ENCODE measurements around the gene MALL.

Gene MALL

DNA sequence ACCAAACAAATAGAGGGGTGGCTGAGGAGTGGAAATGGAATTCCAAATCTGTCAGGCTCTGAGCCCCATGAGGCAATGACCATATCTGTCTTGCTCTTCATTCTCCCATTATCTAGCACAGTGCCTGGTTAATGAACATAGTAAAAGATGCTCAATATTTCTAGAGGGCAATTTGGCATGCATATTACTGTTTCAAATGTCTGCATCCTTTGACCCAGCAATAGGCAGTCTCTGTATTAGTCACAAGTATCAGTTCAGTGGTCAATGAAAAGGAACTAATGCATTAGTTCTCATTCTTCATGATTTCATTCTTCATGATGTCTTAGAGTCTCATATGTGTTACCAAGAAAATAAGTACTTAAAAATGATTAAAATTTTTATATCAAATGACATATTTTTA lies 28.4 kb upstream of the MALL start:
- Histone ChIP-seq H3K4me1 (ENCODE audit: control insufficient read depth, insufficient read depth, low read length, poor library complexity, severe bottlenecking) (no peaks in the 10 kb centered on the region), H3K27me3 (replicated peaks; ENCODE audit: control insufficient read depth, insufficient read depth, low read length, poor library complexity, severe bottlenecking) (no peaks in the 10 kb centered on the region), H3K27ac (ENCODE audit: insufficient read depth, low read length, poor library complexity, severe bottlenecking) (no peak overlapping the region), H3K4me3 (ENCODE audit: insufficient read depth, low read depth, low read length, poor library complexity, severe bottlenecking) (no peak overlapping the region), H3K36me3 (ENCODE audit: control insufficient read depth, insufficient read depth, low read length) (no peaks in the 10 kb centered on the region), H3K9me3 (ENCODE audit: control insufficient read depth, low read length) (no peaks in the 10 kb centered on the region)
- no peak for DNase-seq

DNA sequence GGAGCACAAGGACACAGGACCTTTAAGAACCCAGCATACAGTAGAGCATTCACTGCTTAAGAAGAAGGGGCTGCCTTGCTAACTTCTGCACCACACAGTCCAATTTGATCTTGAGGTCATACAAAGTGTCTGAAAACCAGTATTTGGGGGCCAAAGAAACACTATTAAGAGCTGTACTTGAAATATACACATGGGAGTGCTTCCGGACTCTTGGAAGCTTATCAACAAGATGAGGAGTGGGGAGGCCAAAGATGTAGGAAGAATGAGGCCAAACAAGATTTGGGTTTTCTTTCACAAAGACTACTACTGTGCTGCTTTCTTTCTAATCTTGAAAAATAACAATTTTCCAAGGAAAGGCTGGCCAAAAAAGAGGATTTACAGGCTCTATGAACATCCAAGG lies 24.8 kb upstream of the MALL start:
- Histone ChIP-seq H3K27me3 (replicated peaks; ENCODE audit: control insufficient read depth, insufficient read depth, low read length, poor library complexity, severe bottlenecking) (no peaks in the 10 kb centered on the region), H3K9me3 (ENCODE audit: control insufficient read depth, low read length) (no peaks in the 10 kb centered on the region), H3K36me3 (ENCODE audit: control insufficient read depth, insufficient read depth, low read length) (no peaks in the 10 kb centered on the region), H3K4me1 (ENCODE audit: control insufficient read depth, insufficient read depth, low read length, poor library complexity, severe bottlenecking) (no peaks in the 10 kb centered on the region), H3K27ac (ENCODE audit: insufficient read depth, low read length, poor library complexity, severe bottlenecking) (no peak overlapping the region), H3K4me3 (ENCODE audit: insufficient read depth, low read depth, low read length, poor library complexity, severe bottlenecking) (no peak overlapping the region)
- no peak for DNase-seq

DNA sequence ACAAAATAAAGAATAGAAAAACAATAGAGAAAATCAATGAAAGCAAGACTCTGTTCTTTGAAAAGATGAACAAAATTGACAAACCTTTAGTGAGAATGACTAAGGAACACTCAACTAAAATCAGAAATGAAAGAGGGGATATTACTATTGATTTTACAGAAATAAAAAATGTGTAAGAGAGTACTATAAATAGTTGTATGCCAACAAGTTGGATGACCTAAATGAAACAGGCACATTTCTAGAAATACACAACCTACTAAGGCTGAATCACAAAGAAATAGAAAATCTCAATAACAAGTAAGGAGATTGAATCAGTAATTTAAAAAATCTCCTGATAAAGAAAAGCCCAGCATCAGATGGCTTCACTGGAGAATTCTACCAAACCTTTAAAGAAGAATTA lies 18.4 kb upstream of the MALL start:
- no peaks in the 10 kb centered on the region for H3K36me3 ChIP-seq (ENCODE audit: control insufficient read depth, insufficient read depth, low read length)
- DNase-seq, result no peak
- H3K9me3 ChIP-seq (ENCODE audit: control insufficient read depth, low read length), result no peaks in the 10 kb centered on the region

DNA sequence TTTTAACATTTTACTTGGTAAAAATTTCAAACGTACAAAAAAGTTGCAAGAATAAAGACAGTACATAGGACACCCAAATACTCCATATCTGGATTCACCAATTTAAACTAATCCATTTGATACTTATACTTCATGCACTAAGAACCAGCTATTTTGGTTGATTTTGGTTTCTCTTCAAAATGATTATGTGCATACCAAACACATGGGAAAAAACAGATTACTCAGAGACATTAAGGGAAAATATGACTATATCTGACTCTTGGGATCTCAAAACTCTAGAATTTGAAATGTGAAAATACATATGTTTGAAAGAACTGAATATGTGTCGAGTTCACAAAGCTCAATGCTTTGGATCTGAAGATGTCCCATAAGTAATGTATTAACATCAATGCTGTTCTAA lies 15.5 kb upstream of the MALL start:
- Histone ChIP-seq H3K27me3 (replicated peaks; ENCODE audit: control insufficient read depth, insufficient read depth, low read length, poor library complexity, severe bottlenecking) (no peaks in the 10 kb centered on the region), H3K4me3 (ENCODE audit: insufficient read depth, low read depth, low read length, poor library complexity, severe bottlenecking) (no peak overlapping the region), H3K9me3 (ENCODE audit: control insufficient read depth, low read length) (no peaks in the 10 kb centered on the region), H3K27ac (ENCODE audit: insufficient read depth, low read length, poor library complexity, severe bottlenecking) (no peak overlapping the region), H3K36me3 (ENCODE audit: control insufficient read depth, insufficient read depth, low read length) (no peaks in the 10 kb centered on the region), H3K4me1 (ENCODE audit: control insufficient read depth, insufficient read depth, low read length, poor library complexity, severe bottlenecking) (no peaks in the 10 kb centered on the region)
- DNase-seq, result no peak

More for the DNA sequence above, 18.4 kb upstream of the MALL start:
- Histone ChIP-seq H3K4me3 (ENCODE audit: insufficient read depth, low read depth, low read length, poor library complexity, severe bottlenecking) (no peak overlapping the region), H3K4me1 (ENCODE audit: control insufficient read depth, insufficient read depth, low read length, poor library complexity, severe bottlenecking) (no peaks in the 10 kb centered on the region), H3K27me3 (replicated peaks; ENCODE audit: control insufficient read depth, insufficient read depth, low read length, poor library complexity, severe bottlenecking) (no peaks in the 10 kb centered on the region), H3K27ac (ENCODE audit: insufficient read depth, low read length, poor library complexity, severe bottlenecking) (no peak overlapping the region)

DNA sequence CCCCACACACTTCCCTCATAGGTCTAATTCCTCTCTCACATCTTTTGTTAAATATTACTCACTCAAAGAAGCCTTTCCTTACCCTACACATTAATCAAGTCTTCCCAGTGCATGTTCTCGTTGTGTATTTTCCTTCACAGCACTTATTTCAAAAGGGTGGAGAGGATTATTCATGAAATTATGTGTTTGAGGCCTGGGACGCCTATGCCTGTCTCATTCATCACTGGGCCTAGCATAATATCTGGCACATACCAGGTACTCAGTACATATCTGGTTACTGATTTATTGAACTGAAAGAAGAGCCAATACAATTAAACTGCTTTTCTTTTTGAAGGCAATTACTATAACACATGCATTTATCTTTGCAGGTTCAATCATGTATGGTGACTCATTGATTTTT lies 15.1 kb upstream of the MALL start:
- Histone ChIP-seq H3K9me3 (ENCODE audit: control insufficient read depth, low read length) (no peaks in the 10 kb centered on the region), H3K4me1 (ENCODE audit: control insufficient read depth, insufficient read depth, low read length, poor library complexity, severe bottlenecking) (no peaks in the 10 kb centered on the region), H3K27me3 (replicated peaks; ENCODE audit: control insufficient read depth, insufficient read depth, low read length, poor library complexity, severe bottlenecking) (no peaks in the 10 kb centered on the region), H3K4me3 (ENCODE audit: insufficient read depth, low read depth, low read length, poor library complexity, severe bottlenecking) (no peak overlapping the region), H3K36me3 (ENCODE audit: control insufficient read depth, insufficient read depth, low read length) (no peaks in the 10 kb centered on the region), H3K27ac (ENCODE audit: insufficient read depth, low read length, poor library complexity, severe bottlenecking) (no peak overlapping the region)
- DNase-seq, result no peak

DNA sequence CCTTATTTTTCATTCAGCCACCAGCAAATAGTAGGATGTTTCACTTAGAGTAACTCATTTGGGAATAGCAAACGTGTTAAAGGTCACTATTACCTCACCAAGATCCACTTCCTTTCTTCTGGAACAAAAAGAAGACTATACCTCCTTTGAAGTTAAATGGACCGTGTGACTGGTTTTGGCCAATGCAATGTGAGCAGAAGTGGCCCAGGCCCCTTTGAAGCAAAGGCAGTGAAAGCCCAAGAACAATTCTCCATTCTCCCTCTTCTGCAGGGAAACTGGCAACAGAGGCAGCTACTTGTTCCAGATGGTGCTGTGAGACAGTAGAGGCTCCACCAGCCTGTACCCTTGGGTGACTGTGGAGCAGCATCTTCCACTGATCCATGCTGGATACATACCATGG lies 11.3 kb upstream of the MALL start:
- Histone ChIP-seq H3K27me3 (replicated peaks; ENCODE audit: control insufficient read depth, insufficient read depth, low read length, poor library complexity, severe bottlenecking) (no peaks in the 10 kb centered on the region), H3K4me1 (ENCODE audit: control insufficient read depth, insufficient read depth, low read length, poor library complexity, severe bottlenecking) (no peaks in the 10 kb centered on the region), H3K36me3 (ENCODE audit: control insufficient read depth, insufficient read depth, low read length) (no peaks in the 10 kb centered on the region), H3K4me3 (ENCODE audit: insufficient read depth, low read depth, low read length, poor library complexity, severe bottlenecking) (no peak overlapping the region), H3K9me3 (ENCODE audit: control insufficient read depth, low read length) (no peaks in the 10 kb centered on the region), H3K27ac (ENCODE audit: insufficient read depth, low read length, poor library complexity, severe bottlenecking) (no peak overlapping the region)
- no peak for DNase-seq

DNA sequence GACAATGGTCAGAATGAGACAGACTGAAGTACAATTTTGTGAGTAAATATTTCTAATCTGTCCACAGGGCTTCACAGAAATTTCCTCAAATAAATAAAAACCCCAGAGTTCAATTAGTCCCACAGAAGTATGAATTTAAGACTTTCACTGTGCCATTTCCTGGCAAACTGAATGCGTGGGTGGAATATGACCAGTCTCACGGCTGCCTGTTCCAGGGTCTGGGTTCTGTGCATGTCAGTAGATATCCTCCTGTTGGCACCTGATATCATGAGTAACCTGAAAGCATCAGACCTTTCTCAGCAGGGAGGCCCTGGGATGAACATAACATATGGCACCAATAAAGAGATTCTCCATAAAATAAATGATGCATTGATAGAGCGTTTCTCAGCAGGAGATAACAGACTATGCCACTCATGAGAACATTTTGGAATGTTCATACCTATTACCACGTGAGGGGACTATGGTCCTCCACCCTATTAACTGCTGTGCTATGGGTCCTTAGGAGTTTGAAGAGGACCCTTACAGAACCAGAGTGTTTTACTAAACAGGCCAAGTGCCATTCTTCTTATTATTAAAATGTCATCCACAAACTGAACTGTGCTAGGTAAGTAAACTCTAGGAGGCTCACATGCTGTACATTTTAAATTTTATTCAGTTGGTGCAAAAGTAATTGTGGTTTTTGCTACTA lies 10.6 kb upstream of the MALL start:
- no peak for DNase-seq
- no peak overlapping the region for H3K27ac ChIP-seq (ENCODE audit: insufficient read depth, low read length, poor library complexity, severe bottlenecking)

DNA sequence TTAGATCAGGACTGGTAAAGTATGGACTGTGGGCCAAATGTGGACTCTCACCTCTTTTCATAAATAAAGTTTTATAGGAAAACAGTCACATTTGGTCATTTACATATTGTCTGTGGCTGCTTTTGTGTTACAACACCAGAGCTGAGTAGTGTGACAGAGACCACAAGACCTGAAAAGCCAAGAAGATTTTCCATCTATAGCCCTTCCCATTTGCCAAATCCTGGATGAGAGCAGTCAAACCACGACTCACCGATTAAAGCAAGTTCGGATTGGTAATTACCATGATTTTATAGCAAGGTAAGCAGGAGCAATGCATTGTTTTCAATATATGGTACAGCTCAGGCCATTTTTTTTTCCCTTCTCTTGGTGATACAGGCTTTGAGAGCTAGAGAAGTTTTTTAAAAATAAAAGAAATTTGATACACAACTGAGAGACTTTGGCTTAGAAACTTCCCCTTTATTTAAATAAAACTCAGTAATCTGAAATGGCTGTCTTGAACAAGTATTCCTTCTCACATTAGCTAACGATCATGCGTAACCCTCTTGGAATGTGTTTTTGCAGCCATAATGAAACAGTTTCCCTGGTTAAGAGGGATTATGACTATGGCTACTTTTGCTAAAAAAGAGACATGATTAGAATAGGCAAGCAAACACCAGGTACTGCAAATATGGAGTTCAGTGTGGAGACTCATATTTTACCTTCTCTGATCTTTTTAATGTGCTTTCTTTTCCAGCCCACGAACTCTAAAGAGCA lies 9.5 kb upstream of the MALL start:
- Histone ChIP-seq H3K4me3 (ENCODE audit: insufficient read depth, low read depth, low read length, poor library complexity, severe bottlenecking) (no peak overlapping the region), H3K27ac (ENCODE audit: insufficient read depth, low read length, poor library complexity, severe bottlenecking) (no peak overlapping the region), H3K27me3 (replicated peaks; ENCODE audit: control insufficient read depth, insufficient read depth, low read length, poor library complexity, severe bottlenecking) (no peaks in the 10 kb centered on the region), H3K9me3 (ENCODE audit: control insufficient read depth, low read length) (no peaks in the 10 kb centered on the region), H3K36me3 (ENCODE audit: control insufficient read depth, insufficient read depth, low read length) (no peaks in the 10 kb centered on the region), H3K4me1 (ENCODE audit: control insufficient read depth, insufficient read depth, low read length, poor library complexity, severe bottlenecking) (no peaks in the 10 kb centered on the region)
- no peak for DNase-seq

More for the DNA sequence above, 10.6 kb upstream of the MALL start:
- no peaks in the 10 kb centered on the region for H3K27me3 ChIP-seq (replicated peaks; ENCODE audit: control insufficient read depth, insufficient read depth, low read length, poor library complexity, severe bottlenecking)
- no peaks in the 10 kb centered on the region for H3K36me3 ChIP-seq (ENCODE audit: control insufficient read depth, insufficient read depth, low read length)
- H3K4me3 ChIP-seq (ENCODE audit: insufficient read depth, low read depth, low read length, poor library complexity, severe bottlenecking), result no peak overlapping the region
- H3K4me1 ChIP-seq (ENCODE audit: control insufficient read depth, insufficient read depth, low read length, poor library complexity, severe bottlenecking), result no peaks in the 10 kb centered on the region
- H3K9me3 ChIP-seq (ENCODE audit: control insufficient read depth, low read length), result no peaks in the 10 kb centered on the region

DNA sequence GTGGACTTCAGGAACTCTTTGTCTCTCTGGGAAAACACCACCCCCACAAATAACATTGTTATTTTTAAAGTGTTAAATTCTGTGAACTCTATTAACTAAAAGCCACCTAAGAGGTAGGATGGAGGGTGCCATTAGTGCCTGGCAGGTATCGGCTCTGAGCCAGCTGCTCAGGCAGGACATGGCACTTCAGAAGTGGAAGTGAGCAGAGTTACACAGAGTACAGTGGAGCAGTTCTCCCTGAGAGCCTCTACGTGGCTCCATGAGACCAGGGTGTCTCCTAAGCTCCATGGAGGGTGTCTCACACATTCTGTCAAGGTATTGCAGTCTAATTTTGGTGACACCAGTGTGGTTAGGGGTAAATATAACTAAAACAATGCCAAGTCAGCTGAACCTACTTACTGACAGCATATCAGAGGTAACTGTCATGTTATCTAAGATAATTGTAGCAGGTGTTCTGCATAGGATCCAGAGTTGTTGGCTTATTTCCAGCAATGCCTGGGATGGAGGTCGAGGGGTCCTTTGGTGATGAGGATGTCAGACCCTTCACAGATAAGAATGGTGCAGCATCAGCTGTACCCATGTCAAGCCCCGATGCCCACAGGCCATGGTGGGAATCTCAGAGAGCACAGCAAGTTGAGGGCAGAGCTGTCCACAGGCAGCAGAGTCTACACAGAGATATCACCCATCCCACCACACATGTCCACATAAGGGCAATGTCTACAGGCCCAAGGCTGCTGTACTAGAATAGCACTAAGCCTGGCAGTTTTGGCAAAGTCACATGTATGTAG lies 8.6 kb upstream of the MALL start:
- Histone ChIP-seq H3K9me3 (ENCODE audit: control insufficient read depth, low read length) (no peaks in the 10 kb centered on the region), H3K27ac (ENCODE audit: insufficient read depth, low read length, poor library complexity, severe bottlenecking) (no peak overlapping the region), H3K27me3 (replicated peaks; ENCODE audit: control insufficient read depth, insufficient read depth, low read length, poor library complexity, severe bottlenecking) (no peaks in the 10 kb centered on the region), H3K36me3 (ENCODE audit: control insufficient read depth, insufficient read depth, low read length) (no peaks in the 10 kb centered on the region), H3K4me3 (ENCODE audit: insufficient read depth, low read depth, low read length, poor library complexity, severe bottlenecking) (no peak overlapping the region), H3K4me1 (ENCODE audit: control insufficient read depth, insufficient read depth, low read length, poor library complexity, severe bottlenecking) (no peaks in the 10 kb centered on the region)
- DNase-seq, result no peak

DNA sequence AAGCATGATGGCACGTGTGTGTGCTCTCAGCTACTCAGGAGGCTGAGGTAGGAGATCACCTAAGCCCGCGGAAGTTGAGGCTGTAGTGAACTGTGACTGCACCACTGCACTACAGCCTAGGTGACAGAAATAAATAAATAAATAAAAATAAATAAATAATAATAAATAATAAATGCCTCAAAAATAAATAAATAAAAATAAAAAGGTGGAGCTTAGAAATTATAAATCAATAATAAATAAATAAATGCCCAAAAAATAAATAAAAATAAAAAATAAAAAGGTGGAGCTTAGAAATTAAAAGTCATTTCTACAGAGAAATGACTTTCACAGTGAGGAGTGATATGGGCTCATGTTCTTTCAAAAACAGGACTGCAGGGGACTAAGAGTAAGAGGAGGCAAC lies 6.0 kb upstream of the MALL start:
- Histone ChIP-seq H3K27me3 (replicated peaks; ENCODE audit: control insufficient read depth, insufficient read depth, low read length, poor library complexity, severe bottlenecking) (no peaks in the 10 kb centered on the region), H3K9me3 (ENCODE audit: control insufficient read depth, low read length) (no peaks in the 10 kb centered on the region), H3K4me1 (ENCODE audit: control insufficient read depth, insufficient read depth, low read length, poor library complexity, severe bottlenecking) (no peaks in the 10 kb centered on the region), H3K4me3 (ENCODE audit: insufficient read depth, low read depth, low read length, poor library complexity, severe bottlenecking) (no peak overlapping the region), H3K36me3 (ENCODE audit: control insufficient read depth, insufficient read depth, low read length) (no peaks in the 10 kb centered on the region), H3K27ac (ENCODE audit: insufficient read depth, low read length, poor library complexity, severe bottlenecking) (no peak overlapping the region)
- no peak for DNase-seq
